GM12891 (cell line): Measurements from ENCODE around the gene IER5.

ENCODE experiments used
- DNase-seq: peaks from one replicate; pipeline ENCODE4 v3.0.0; 2011; ENCODE audit warnings: low spot score; ENCODE audit not compliant: insufficient read length
- FAIRE-seq: peaks from 2 replicates; lab custom pipeline; 2011; peaks lifted over from hg19 to GRCh38; lab: Jason Lieb, UNC
- PAX5 ChIP-seq: IDR thresholded peaks from 2 replicates; pipeline ENCODE4 v1.6.1; 2011; ENCODE audit warnings: low read length, moderate library complexity, mild to moderate bottlenecking; ENCODE audit not compliant: insufficient read depth, severe bottlenecking
- POLR2A ChIP-seq: IDR thresholded peaks from 2 replicates; pipeline ENCODE4 v1.6.1; 2011; ENCODE audit warnings: low read depth, low read length, control low read depth
- POLR2AphosphoS5 ChIP-seq: IDR thresholded peaks from 2 replicates; pipeline ENCODE4 v1.6.1; 2011; ENCODE audit warnings: low read depth, low read length, control low read depth
- POU2F2 ChIP-seq: IDR thresholded peaks from 2 replicates; pipeline ENCODE4 v1.6.1; 2011; ENCODE audit warnings: low read depth, mild to moderate bottlenecking, control low read depth, low read length, moderate library complexity
- SPI1 ChIP-seq: IDR thresholded peaks from 2 replicates; pipeline ENCODE4 v1.6.1; 2011; ENCODE audit warnings: low read depth, low read length, control low read depth
- TAF1 ChIP-seq: IDR thresholded peaks from 2 replicates; pipeline ENCODE4 v1.6.1; 2011; ENCODE audit warnings: low read depth, low read length, control low read depth

IER5 gene

GRCh38 chr1:181089017-181089675 is 646 bp downstream of the IER5 start:
- DNase-seq (no peak), FAIRE-seq (no peak)
- TF ChIP-seq PAX5 (no peak), SPI1 (no peak), POLR2AphosphoS5 (no peak), TAF1 (no peak), POU2F2 (no peak), POLR2A (no peak)

- TF ChIP-seq TAF1 (peak; percentile 48; the same call in 1 of the 2 replicates), PAX5 (no peak), POLR2AphosphoS5 (peak; percentile 91), POLR2A (peak; percentile 95), SPI1 (peak; percentile 74), POU2F2 (peak; percentile 17; the same call in 1 of the 2 replicates)
- no peak for DNase-seq
- no peak for FAIRE-seq
Measured at GRCh38 chr1:181089676-181090544, 1.4 kb downstream of the IER5 start.

- peak; percentile 25; the same call in 1 of the 2 replicates for TF ChIP-seq POLR2AphosphoS5
- TF ChIP-seq PAX5 = no peak
- peak; percentile 78 for TF ChIP-seq SPI1
- no peak for TF ChIP-seq TAF1
- TF ChIP-seq POU2F2 = no peak
- TF ChIP-seq POLR2A = no peak; the same call in 1 of the 2 replicates
- no peak for FAIRE-seq
- DNase-seq = no peak
Measured at GRCh38 chr1:181090641-181091126, 2.2 kb downstream of the IER5 start.

- no peak for DNase-seq
- TF ChIP-seq TAF1 (no peak), POLR2AphosphoS5 (peak; percentile 38; the same call in 1 of the 2 replicates), POU2F2 (no peak), POLR2A (0 out of 2 replicates have a peak, but pooled peaks have one; percentile 49), PAX5 (no peak), SPI1 (no peak)
- FAIRE-seq = no peak
Measured at GRCh38 chr1:181091309-181092040, 3.0 kb downstream of the IER5 start.

- no peak for FAIRE-seq
- TF ChIP-seq POLR2A (peak; percentile 70), SPI1 (no peak)
Measured at GRCh38 chr1:181092056-181092455, 3.6 kb downstream of the IER5 start.

GRCh38 chr1:181092883-181093458 is 4.5 kb downstream of the IER5 start:
- no peak for TF ChIP-seq POLR2AphosphoS5
- TF ChIP-seq SPI1 = no peak
- no peak for TF ChIP-seq POU2F2
- no peak for TF ChIP-seq PAX5
- no peak for TF ChIP-seq POLR2A
- no peak for TF ChIP-seq TAF1
- no peak for DNase-seq
- FAIRE-seq = no peak

More at GRCh38 chr1:181092056-181092455, 3.6 kb downstream of the IER5 start:
- no peak for DNase-seq

- FAIRE-seq = no peak
- TF ChIP-seq POLR2A (peak; percentile 4; the same call in 1 of the 2 replicates), POU2F2 (no peak)
- DNase-seq = no peak
Measured at GRCh38 chr1:181094416-181095212, 6.1 kb downstream of the IER5 start.

- FAIRE-seq (peak; percentile 13), DNase-seq (no peak)
- TF ChIP-seq POLR2A = peak; percentile 10; the same call in 1 of the 2 replicates
- TF ChIP-seq POU2F2 = no peak
Measured at GRCh38 chr1:181095260-181095659, 6.8 kb downstream of the IER5 start.
